ENCODE data around the gene CLCN3. TPM values are rescaled to one million over a fixed set of nuclear protein-coding genes. Genes with fewer than 3 reads are reported as not detected.

Gene CLCN3
- total and polyA plus RNA-seq, 2 of the 13 experiments (the other 11 are each of a cell fraction or from before 2014, with no cell fraction given) = 13.6 to 23.7 TPM

DNA sequence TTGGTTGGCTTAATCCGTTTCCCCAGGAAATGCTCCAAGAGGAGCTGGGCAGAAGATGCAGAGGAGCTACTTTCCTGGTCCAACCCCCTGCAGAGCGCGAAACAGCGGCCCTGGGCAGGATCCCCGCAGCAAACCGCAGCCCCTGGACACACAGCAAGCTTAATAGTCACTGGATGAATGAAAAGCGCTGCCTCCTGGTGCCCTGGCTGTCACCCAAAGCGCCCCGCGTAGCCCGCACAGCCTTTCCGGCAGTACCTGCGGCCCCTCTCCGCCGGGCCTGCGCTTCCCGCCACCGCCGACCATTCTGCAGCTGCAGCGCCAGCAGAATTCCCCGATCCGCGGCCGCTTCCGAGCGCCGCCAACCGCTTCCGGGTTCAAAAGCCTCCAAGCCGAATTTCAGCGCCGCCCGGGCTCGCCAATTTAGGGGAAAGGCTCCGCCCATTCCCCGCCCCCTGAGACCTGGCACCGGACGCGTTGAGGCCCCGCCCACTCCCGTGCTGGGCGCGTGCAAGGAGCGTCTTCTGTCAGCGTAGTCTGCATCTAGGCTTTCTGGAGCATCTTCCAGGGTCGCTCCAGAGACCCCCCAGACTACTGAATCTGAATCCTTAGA, 137.3 kb downstream of the CLCN3 start, which contains the start of gene HPF1 (continued):
- TF ChIP-seq, protein P1, sequence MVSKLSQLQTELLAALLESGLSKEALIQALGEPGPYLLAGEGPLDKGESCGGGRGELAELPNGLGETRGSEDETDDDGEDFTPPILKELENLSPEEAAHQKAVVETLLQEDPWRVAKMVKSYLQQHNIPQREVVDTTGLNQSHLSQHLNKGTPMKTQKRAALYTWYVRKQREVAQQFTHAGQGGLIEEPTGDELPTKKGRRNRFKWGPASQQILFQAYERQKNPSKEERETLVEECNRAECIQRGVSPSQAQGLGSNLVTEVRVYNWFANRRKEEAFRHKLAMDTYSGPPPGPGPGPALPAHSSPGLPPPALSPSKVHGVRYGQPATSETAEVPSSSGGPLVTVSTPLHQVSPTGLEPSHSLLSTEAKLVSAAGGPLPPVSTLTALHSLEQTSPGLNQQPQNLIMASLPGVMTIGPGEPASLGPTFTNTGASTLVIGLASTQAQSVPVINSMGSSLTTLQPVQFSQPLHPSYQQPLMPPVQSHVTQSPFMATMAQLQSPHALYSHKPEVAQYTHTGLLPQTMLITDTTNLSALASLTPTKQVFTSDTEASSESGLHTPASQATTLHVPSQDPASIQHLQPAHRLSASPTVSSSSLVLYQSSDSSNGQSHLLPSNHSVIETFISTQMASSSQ (IDR thresholded peaks at IDR 0.05; ENCODE audit: low read depth) = 0 out of 2 replicates have a peak, but pooled peaks have one; percentile 25
- TF ChIP-seq, protein P1 (CRISPR knock-in tag; IDR thresholded peaks at IDR 0.05; ENCODE audit: borderline replicate concordance) = 0 out of 2 replicates have a peak, but pooled peaks have one; percentile 9
- TF ChIP-seq, protein P2, sequence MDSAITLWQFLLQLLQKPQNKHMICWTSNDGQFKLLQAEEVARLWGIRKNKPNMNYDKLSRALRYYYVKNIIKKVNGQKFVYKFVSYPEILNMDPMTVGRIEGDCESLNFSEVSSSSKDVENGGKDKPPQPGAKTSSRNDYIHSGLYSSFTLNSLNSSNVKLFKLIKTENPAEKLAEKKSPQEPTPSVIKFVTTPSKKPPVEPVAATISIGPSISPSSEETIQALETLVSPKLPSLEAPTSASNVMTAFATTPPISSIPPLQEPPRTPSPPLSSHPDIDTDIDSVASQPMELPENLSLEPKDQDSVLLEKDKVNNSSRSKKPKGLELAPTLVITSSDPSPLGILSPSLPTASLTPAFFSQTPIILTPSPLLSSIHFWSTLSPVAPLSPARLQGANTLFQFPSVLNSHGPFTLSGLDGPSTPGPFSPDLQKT (CRISPR knock-in tag; IDR thresholded peaks at IDR 0.05; ENCODE audit: borderline replicate concordance) = no peak
- TF ChIP-seq, protein P3, sequence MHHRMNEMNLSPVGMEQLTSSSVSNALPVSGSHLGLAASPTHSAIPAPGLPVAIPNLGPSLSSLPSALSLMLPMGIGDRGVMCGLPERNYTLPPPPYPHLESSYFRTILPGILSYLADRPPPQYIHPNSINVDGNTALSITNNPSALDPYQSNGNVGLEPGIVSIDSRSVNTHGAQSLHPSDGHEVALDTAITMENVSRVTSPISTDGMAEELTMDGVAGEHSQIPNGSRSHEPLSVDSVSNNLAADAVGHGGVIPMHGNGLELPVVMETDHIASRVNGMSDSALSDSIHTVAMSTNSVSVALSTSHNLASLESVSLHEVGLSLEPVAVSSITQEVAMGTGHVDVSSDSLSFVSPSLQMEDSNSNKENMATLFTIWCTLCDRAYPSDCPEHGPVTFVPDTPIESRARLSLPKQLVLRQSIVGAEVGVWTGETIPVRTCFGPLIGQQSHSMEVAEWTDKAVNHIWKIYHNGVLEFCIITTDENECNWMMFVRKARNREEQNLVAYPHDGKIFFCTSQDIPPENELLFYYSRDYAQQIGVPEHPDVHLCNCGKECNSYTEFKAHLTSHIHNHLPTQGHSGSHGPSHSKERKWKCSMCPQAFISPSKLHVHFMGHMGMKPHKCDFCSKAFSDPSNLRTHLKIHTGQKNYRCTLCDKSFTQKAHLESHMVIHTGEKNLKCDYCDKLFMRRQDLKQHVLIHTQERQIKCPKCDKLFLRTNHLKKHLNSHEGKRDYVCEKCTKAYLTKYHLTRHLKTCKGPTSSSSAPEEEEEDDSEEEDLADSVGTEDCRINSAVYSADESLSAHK (CRISPR knock-in tag; IDR thresholded peaks at IDR 0.05; ENCODE audit: borderline replicate concordance) = no peak
- TF ChIP-seq SOX6 (IDR thresholded peaks at IDR 0.05) (no peak), SOX6 (CRISPR knock-in tag; IDR thresholded peaks at IDR 0.05) (peak; percentile 69), EEA1 (CRISPR knock-in tag; IDR thresholded peaks at IDR 0.05; ENCODE audit: borderline replicate concordance) (no peak), HNRNPH1 (optimal IDR thresholded peaks at IDR 0.05; ENCODE audit: low read depth, low read length) (no peak), RARA (CRISPR knock-in tag; IDR thresholded peaks at IDR 0.05) (0 out of 2 replicates have a peak, but pooled peaks have one; percentile 24), NAIF1 (CRISPR knock-in tag; IDR thresholded peaks at IDR 0.05; ENCODE audit: borderline replicate concordance) (no peak), MBNL3 (CRISPR knock-in tag; conservative IDR thresholded peaks at IDR 0.05) (no peak), RXRB (CRISPR knock-in tag; IDR thresholded peaks at IDR 0.05; ENCODE audit: borderline replicate concordance) (peak; percentile 45; the same call in 1 of the 2 replicates)
- TF ChIP-seq, protein P4, sequence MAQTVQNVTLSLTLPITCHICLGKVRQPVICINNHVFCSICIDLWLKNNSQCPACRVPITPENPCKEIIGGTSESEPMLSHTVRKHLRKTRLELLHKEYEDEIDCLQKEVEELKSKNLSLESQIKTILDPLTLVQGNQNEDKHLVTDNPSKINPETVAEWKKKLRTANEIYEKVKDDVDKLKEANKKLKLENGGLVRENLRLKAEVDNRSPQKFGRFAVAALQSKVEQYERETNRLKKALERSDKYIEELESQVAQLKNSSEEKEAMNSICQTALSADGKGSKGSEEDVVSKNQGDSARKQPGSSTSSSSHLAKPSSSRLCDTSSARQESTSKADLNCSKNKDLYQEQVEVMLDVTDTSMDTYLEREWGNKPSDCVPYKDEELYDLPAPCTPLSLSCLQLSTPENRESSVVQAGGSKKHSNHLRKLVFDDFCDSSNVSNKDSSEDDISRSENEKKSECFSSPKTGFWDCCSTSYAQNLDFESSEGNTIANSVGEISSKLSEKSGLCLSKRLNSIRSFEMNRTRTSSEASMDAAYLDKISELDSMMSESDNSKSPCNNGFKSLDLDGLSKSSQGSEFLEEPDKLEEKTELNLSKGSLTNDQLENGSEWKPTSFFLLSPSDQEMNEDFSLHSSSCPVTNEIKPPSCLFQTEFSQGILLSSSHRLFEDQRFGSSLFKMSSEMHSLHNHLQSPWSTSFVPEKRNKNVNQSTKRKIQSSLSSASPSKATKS (CRISPR knock-in tag; IDR thresholded peaks at IDR 0.05) = no peak

All from HepG2 (cell line).